Heart left ventricle (tissue), 13 donors: ENCODE data around the gene SIRT1.

ENCODE experiments used
- CTCF ChIP-seq, 12 donors: fragments of 200-600 bp; sonication (generic) in 4 of 12; IDR thresholded peaks; one replicate each; pipeline versions ENCODE4 v1.5.0 to v1.8.0; 2018 to 2022; ENCODE audit warnings: antibody characterized with exemption in 12 of 12, mild to moderate bottlenecking in 5 of 12
- POLR2A ChIP-seq, 2 donors: fragments of 450-650 bp; IDR thresholded peaks; one replicate each; pipeline ENCODE4 v1.6.1; 2017; ENCODE audit warnings: antibody characterized with exemption in 2 of 2, mild to moderate bottlenecking in 2 of 2, moderate library complexity in 2 of 2
- donor health status: ischemic (EF 13 %, LVEDD 7.1; RV severe dilation, severe dysfunction).
- donor health status: DM: no; HTN: yes; CAD: no.
- donor health status: DM: no; HTN: no; CAD: no.
- donor health status: ischemic (EF 25% LVEDD 6.9; RV normal size, moderate dysfunction).
- donor health status: ischemic (EF 25% LVEDD 5.7; RV mildly dilated, moderate dysfunction).
- donor health status: ischemic (EF 35%, LVEDD 5.7; RV mildly dilated, moderate dysfunction).
- donor health status: nonischemic (EF 11% LVEDD 7.7; RV severe dilation, severe dysfunction).
- donor health status: DM: yes; HTN: yes; CAD: no.
- donor health status: PGD.
- donor health status: ischemic (EF 29% LVEDD 5.4; RV normal size, mild dysfunction).
- donor health status: nonischemic (EF 23%, LVEDD 6.1; RV moderate dilation, normal function).

- TF ChIP-seq CTCF (IDR thresholded peaks at IDR 0.05) (no peak), POLR2A (IDR thresholded peaks at IDR 0.05) (no peak)
Measured at GRCh38 chr10:67843284-67843683, 41.2 kb upstream of the SIRT1 start.
